ENCODE measurements around the gene PEAR1. TPM values are rescaled to one million over a fixed set of nuclear protein-coding genes. Genes with fewer than 3 reads are reported as not detected.

The PEAR1 gene
- total and polyA plus RNA-seq, 2 of the 4 experiments (the other 2 are of a cell fraction) = 2.0 to 44.4 TPM

DNA sequence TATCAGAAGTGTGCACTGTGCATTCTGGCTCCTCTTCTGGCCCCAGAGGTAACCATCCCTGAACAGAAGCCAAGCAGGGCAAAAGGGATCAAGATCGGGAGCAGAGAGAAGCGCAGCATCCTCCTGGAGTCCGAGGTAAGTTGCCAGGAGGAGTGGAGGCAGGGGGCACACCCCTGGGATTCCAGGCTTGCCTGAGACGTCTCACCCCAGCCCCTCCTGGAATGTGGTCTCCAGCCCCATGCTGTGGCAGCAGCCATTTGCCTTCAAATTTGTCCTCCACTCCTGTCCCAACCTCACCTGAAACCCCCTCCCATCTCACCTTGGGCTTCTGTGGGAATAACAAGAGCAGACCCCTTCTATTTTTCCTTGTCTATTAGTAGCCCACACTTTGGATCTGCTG lies 37.0 kb downstream of the PEAR1 start:
- BruUV-seq (replicated peaks) = no TSS peak
- Histone ChIP-seq H3K36me3 (ENCODE audit: control insufficient read depth, insufficient read depth, low read length) (peaks cover 1% of the 10 kb centered on the region; the same call in 1 of the 2 replicates), H3K18ac (ENCODE audit: low read depth, low read length) (no peak overlapping the region), H4K91ac (ENCODE audit: insufficient read depth, low read depth, low read length) (no peak overlapping the region), H2AK9ac (replicated peaks; ENCODE audit: low read depth, low read length, poor library complexity) (no peak overlapping the region), H4K8ac (ENCODE audit: low read depth in 2 of 2, low read length in 2 of 2) (no peak overlapping the region), H3K9me3 (ENCODE audit: control insufficient read depth, insufficient read depth, low read length) (no peaks in the 10 kb centered on the region), H3K9ac (ENCODE audit: low read depth, low read length) (no peak overlapping the region), H2BK15ac (ENCODE audit: low read depth, low read length) (no peak overlapping the region), H2BK5ac (ENCODE audit: low read depth, low read length, poor library complexity, severe bottlenecking) (no peak overlapping the region), H2AK5ac (ENCODE audit: low read depth, low read length) (no peak overlapping the region), H3K4ac (ENCODE audit: low read depth, low read length) (no peak overlapping the region), H2AFZ (replicated peaks; ENCODE audit: low read length, poor library complexity) (no peak overlapping the region), H4K20me1 (ENCODE audit: insufficient read depth, low read length) (no peaks in the 10 kb centered on the region; the same call in 1 of the 2 replicates), H3K4me1 (ENCODE audit: control insufficient read depth, insufficient read depth, low read length) (no peaks in the 10 kb centered on the region), H3K56ac (ENCODE audit: extremely low read depth, insufficient read depth, low read length) (no peak overlapping the region), H4K5ac (ENCODE audit: low read depth, low read length) (no peak overlapping the region), H3K79me1 (ENCODE audit: low read depth in 1 of 2, low read length in 2 of 2) (no peaks in the 10 kb centered on the region), H2BK120ac (ENCODE audit: low read depth, low read length) (no peak overlapping the region), H3K27me3 (ENCODE audit: control insufficient read depth, insufficient read depth, low read length) (peaks cover 14% of the 10 kb centered on the region), H3K14ac (replicated peaks; ENCODE audit: low read depth, low read length) (no peak overlapping the region), H3K23ac (ENCODE audit: low read depth, low read length) (no peak overlapping the region), H3K4me3 (ENCODE audit: insufficient read depth, low read depth, low read length) (no peak overlapping the region), H3K27ac (ENCODE audit: insufficient read depth, low read length) (no peak overlapping the region), H3K9me1 (ENCODE audit: insufficient read depth, low read length) (no peaks in the 10 kb centered on the region; the same call in 1 of the 2 replicates), H3K4me2 (ENCODE audit: low read depth, low read length) (no peak overlapping the region), H2BK20ac (ENCODE audit: low read depth, low read length) (no peak overlapping the region)
- TF ChIP-seq ELK1 (IDR thresholded peaks at IDR 0.05; ENCODE audit: borderline replicate concordance, low read depth, low read length) = no peak
- TF ChIP-seq CHD1 (IDR thresholded peaks at IDR 0.05; ENCODE audit: low read depth, low read length) = no peak
- TF ChIP-seq RAD21 (IDR thresholded peaks at IDR 0.05; ENCODE audit: low read length) = no peak
- no peak for TF ChIP-seq CEBPB (IDR thresholded peaks at IDR 0.05; ENCODE audit: low read depth, low read length)
- no peak for TF ChIP-seq MAFK (IDR thresholded peaks at IDR 0.05; ENCODE audit: low read depth, low read length)
- no peak for TF ChIP-seq SMC3 (IDR thresholded peaks at IDR 0.05; ENCODE audit: low read depth, low read length)
- no peak for TF ChIP-seq POLR2A (IDR thresholded peaks at IDR 0.05; ENCODE audit: low read depth, low read length)
- no peak for TF ChIP-seq USF2 (IDR thresholded peaks at IDR 0.05; ENCODE audit: low read depth, low read length)
- no peak for TF ChIP-seq MXI1 (IDR thresholded peaks at IDR 0.05; ENCODE audit: borderline replicate concordance, low read depth, low read length)
- TF ChIP-seq, protein P1, sequence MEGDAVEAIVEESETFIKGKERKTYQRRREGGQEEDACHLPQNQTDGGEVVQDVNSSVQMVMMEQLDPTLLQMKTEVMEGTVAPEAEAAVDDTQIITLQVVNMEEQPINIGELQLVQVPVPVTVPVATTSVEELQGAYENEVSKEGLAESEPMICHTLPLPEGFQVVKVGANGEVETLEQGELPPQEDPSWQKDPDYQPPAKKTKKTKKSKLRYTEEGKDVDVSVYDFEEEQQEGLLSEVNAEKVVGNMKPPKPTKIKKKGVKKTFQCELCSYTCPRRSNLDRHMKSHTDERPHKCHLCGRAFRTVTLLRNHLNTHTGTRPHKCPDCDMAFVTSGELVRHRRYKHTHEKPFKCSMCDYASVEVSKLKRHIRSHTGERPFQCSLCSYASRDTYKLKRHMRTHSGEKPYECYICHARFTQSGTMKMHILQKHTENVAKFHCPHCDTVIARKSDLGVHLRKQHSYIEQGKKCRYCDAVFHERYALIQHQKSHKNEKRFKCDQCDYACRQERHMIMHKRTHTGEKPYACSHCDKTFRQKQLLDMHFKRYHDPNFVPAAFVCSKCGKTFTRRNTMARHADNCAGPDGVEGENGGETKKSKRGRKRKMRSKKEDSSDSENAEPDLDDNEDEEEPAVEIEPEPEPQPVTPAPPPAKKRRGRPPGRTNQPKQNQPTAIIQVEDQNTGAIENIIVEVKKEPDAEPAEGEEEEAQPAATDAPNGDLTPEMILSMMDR (conservative IDR thresholded peaks at IDR 0.05; ENCODE audit: low read depth, low read length) = no peak
- TF ChIP-seq RCOR1 (IDR thresholded peaks at IDR 0.05; ENCODE audit: insufficient replicate concordance, low read length) = no peak
- TF ChIP-seq MAZ (IDR thresholded peaks at IDR 0.05; ENCODE audit: borderline replicate concordance, low read depth, low read length) = no peak
- ATAC-seq (ENCODE audit: low read depth) (no peak), DNase-seq (no peak)
- ChIA-PET POLR2A (ENCODE audit: unreplicated experiment) (no interaction called here), CTCF (no interaction called here)
- intact Hi-C loops (cut with micrococcal nuclease) = no loop called here
- in situ Hi-C loops (cut with MboI; ENCODE audit: low sequenced_read_pairs) = no loop called here
- dilution Hi-C loops (cut with HindIII; ENCODE audit: low sequenced_read_pairs, unreplicated experiment) = no loop called here
- 16% methylated on average over 2 of the region's 4 CpGs; no CpG with 5 or more reads in 1 of the 2 experiments for WGBS, 2 experiments (ENCODE audit: extremely low coverage in 2 of 2, insufficient read length in 1 of 2)

All from IMR-90 (cell line).